Measurements from ENCODE around the gene BCLAF1. TPM values are rescaled to one million over a fixed set of nuclear protein-coding genes. Genes with fewer than 3 reads are reported as not detected.

The BCLAF1 gene
- total RNA-seq, 3 donors from 2014 or later = 136 to 218 (median 151) TPM

DNA sequence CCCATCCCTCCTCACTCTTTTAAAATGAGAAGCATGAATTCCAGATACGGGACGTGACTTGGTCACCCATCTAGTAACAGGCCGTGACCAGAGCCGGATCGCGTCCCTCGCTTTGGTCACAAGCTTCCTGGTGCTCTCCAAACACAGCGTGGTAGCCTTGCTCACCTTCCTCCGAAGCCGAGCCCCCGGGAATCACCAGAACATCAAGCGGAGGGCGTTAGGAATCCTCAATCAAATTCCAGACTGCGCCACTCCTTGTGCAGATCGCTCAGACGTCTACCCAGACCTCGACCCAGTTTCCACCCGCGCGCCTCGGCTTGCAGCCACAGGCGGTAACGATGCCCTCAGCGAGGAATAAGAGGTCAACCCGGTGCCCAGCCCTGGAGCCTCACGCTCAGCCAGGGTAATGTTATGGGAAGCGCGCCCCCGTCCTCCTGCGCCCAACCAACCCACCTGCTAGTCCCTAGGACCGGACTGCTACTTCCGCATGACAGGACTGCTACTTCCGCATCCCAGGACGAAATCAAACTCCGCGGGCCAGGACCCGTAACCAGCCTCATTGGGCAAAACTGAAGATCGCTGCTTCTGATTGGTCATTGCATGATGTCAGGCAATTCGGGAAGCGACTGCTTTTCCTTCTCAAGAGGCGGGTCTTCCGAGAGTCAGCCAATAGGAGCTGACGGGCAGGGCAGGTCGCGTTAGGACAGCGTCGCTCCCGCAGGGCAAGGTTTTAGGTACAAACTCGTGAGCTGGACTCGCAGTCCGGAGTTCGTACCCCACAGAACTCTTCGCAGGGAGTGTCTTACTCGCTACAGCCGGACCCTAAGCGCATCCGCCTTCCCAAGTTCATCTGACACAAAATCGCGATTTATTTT, 39.6 kb downstream of the BCLAF1 start, which contains the start of gene MTFR2:
TSS of gene MTFR2 (minus strand) at position 501 of the 875 bp plus-strand sequence. CDS start 1,212 bp downstream, outside the sequence.
- H3K4me3 ChIP-seq = peak within 1 kb of the TSS; percentile 64 to 77 (median 76)
- peak; percentile 74 to 87 (median 85) for TF ChIP-seq POLR2AphosphoS5 (IDR thresholded peaks at IDR 0.05)
- TF ChIP-seq, protein P1, sequence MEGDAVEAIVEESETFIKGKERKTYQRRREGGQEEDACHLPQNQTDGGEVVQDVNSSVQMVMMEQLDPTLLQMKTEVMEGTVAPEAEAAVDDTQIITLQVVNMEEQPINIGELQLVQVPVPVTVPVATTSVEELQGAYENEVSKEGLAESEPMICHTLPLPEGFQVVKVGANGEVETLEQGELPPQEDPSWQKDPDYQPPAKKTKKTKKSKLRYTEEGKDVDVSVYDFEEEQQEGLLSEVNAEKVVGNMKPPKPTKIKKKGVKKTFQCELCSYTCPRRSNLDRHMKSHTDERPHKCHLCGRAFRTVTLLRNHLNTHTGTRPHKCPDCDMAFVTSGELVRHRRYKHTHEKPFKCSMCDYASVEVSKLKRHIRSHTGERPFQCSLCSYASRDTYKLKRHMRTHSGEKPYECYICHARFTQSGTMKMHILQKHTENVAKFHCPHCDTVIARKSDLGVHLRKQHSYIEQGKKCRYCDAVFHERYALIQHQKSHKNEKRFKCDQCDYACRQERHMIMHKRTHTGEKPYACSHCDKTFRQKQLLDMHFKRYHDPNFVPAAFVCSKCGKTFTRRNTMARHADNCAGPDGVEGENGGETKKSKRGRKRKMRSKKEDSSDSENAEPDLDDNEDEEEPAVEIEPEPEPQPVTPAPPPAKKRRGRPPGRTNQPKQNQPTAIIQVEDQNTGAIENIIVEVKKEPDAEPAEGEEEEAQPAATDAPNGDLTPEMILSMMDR (IDR thresholded peaks at IDR 0.05) = no peak
- H3K27me3 ChIP-seq = no peaks in the 10 kb centered on the region
- H3K36me3 ChIP-seq = no peaks in the 10 kb centered on the region
- no peak within 1 kb of the TSS for H3K27ac ChIP-seq
- intact Hi-C loops (cut with DNase I; ENCODE audit: low total_unique reads) = no loop called here
- peak; percentile 94 to 96 for DNase-seq (ENCODE audit: low spot score in 2 of 2)
- no peaks in the 10 kb centered on the region for H3K4me1 ChIP-seq
- no peaks in the 10 kb centered on the region for H3K9me3 ChIP-seq

DNA sequence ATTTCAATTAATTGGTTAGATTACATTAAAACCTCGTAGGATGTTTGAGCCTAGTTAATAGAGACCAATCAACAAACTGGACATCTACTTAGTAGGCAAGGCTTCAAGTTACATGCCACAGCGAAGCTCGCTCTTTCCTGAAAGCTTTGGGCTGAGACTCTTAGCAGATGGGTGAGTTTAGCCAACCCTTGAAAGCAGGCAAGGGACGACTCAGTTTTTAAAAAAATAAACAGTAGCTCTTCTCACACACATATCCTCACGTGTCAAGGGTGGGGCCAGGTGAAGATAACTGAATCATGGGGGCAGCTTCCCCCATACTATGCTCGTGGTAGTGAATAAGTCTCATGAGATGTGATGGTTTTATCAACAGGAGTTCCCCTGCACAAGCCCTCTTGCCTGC, 40.3 kb downstream of the BCLAF1 start:
- H3K36me3 ChIP-seq = no peaks in the 10 kb centered on the region
- H3K9me3 ChIP-seq = no peaks in the 10 kb centered on the region
- H3K27ac ChIP-seq = no peak overlapping the region
- intact Hi-C loops (cut with DNase I; ENCODE audit: low total_unique reads) = no loop called here
- H3K27me3 ChIP-seq = no peaks in the 10 kb centered on the region
- peak overlapping the region; percentile 64 to 77 (median 76) for H3K4me3 ChIP-seq
- DNase-seq (ENCODE audit: low spot score in 2 of 2) = no peak
- TF ChIP-seq POLR2A (IDR thresholded peaks at IDR 0.05) = no peak
- TF ChIP-seq, protein P1 (IDR thresholded peaks at IDR 0.05) = no peak
- TF ChIP-seq POLR2AphosphoS5 (IDR thresholded peaks at IDR 0.05) = no peak
- no peaks in the 10 kb centered on the region for H3K4me1 ChIP-seq

DNA sequence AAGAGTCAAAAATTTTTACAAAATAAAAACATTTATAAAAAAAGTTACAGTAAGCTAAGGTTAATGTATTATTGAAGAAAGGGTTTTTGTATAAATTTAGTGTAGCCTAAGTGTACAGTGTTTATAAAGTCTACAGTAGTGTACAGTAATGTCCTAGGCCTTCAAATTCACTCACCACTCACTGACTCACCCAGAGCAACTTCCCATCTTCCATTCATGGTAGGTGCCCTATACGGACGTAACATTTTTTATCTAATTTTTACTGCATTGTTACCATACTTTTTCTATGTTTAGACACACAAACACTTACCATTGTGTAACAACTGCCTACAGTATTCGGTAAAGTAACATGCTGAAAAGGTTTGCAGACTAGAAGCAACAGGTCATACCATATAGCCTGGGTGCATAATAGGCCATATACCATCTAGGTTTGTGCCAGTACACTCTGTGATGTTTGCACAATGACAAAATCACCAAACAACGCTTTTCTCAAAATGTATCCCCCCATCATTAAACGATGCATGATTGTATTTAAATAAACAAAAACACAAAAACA, 45.5 kb downstream of the BCLAF1 start:
- intact Hi-C loops (cut with DNase I; ENCODE audit: low total_unique reads) = no loop called here
- Histone ChIP-seq H3K27me3 (no peaks in the 10 kb centered on the region), H3K4me3 (no peak overlapping the region), H3K4me1 (no peaks in the 10 kb centered on the region), H3K9me3 (no peaks in the 10 kb centered on the region), H3K36me3 (no peaks in the 10 kb centered on the region), H3K27ac (no peak overlapping the region)
- DNase-seq (ENCODE audit: low spot score in 2 of 2) = no peak
- TF ChIP-seq POLR2AphosphoS5 (IDR thresholded peaks at IDR 0.05) (no peak), POLR2A (IDR thresholded peaks at IDR 0.05) (no peak)
- TF ChIP-seq, protein P1 (IDR thresholded peaks at IDR 0.05) = no peak

DNA sequence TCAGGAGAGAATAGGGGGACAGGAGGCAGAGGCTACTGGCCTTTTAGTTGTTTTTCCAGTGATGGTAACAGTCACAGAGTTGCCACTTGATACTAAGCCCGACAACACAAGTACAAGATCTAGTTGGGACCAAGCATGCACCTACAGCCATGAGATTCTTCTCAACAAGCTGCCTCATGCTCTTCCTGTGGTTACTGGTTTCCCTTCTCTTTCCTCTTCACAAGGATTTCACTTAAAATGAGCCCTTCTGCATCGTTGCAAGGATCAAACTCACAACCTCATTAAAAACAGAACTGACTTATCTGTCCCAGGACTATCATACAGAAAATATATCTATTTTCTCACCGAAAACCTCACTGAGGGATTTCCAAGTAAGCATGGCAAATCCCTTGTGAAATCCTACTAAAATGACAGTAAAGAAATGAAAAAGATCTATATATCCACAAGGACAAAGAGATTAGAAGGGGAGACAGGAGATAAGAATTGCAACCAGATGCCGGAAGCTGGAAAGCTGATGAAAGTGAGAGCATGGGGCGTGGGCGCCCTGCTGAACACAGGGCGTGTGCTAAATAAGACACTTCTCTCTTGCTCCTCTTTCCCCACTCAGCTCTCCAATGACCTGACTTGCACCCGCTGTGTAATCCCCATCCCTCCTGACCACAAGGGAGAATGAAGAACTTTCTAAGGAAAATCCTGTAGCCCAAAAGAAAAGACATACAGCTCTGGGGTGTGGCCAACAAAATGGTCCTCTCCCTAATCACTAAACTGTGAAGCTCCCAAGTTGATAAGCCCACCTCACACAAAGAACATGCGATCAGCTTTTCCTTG, 53.0 kb downstream of the BCLAF1 start:
- intact Hi-C loops (cut with DNase I; ENCODE audit: low total_unique reads) = no loop called here
- TF ChIP-seq POLR2A (IDR thresholded peaks at IDR 0.05) (no peak), POLR2AphosphoS5 (IDR thresholded peaks at IDR 0.05) (no peak)
- TF ChIP-seq, protein P1 (IDR thresholded peaks at IDR 0.05) = no peak

More for the DNA sequence above, 53.0 kb downstream of the BCLAF1 start:
- Histone ChIP-seq H3K4me1 (no peaks in the 10 kb centered on the region), H3K27me3 (no peaks in the 10 kb centered on the region), H3K4me3 (no peak overlapping the region), H3K9me3 (no peaks in the 10 kb centered on the region), H3K36me3 (no peaks in the 10 kb centered on the region), H3K27ac (no peak overlapping the region)
- DNase-seq (ENCODE audit: low spot score in 2 of 2) = no peak

Measured in breast epithelium (tissue), 4 donors.